ENCODE results near the gene ZNF182. TPM values are rescaled to one million over a fixed set of nuclear protein-coding genes. Genes with fewer than 3 reads are reported as not detected.
"Not testable (repeated sequence)": the region's sequence is repeated elsewhere in the genome, so short reads cannot be mapped to it uniquely, and the experiment has no call there.

Gene ZNF182
- total RNA-seq, 1 donor from 2014 or later = 10.0 TPM

DNA sequence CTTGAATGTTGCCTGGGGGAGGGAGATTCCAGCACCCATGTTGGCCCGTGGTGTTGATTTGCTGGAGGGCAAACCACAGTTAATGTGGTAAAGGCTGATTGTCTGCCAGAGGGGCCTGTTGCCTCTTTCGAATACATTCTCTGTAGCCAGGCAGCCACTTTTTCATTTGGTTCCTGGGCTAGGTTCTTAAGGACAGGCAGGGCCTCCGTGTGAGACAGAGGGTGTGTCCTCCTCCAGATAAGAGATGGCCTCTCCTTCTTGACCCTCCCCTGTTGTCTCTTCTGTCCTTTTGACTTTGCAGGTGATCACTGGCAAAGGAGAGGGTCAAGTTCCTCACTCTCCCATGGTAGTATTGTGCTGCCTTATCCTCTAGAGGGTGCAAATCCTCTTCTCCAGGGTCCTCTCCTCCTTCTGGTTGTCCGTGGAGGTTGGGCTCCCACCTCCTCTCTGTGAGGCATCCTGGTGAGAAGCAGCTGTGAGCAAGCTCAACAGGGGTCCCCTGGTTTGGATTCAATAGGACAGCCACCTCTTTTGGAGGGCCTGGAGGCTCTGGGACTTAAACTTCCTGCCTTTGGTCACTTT lies 44.9 kb downstream of the ZNF182 start:
- ATAC-seq (ENCODE audit: low read depth) (peak; percentile 52), DNase-seq (no peak)
- TF ChIP-seq, protein P1, sequence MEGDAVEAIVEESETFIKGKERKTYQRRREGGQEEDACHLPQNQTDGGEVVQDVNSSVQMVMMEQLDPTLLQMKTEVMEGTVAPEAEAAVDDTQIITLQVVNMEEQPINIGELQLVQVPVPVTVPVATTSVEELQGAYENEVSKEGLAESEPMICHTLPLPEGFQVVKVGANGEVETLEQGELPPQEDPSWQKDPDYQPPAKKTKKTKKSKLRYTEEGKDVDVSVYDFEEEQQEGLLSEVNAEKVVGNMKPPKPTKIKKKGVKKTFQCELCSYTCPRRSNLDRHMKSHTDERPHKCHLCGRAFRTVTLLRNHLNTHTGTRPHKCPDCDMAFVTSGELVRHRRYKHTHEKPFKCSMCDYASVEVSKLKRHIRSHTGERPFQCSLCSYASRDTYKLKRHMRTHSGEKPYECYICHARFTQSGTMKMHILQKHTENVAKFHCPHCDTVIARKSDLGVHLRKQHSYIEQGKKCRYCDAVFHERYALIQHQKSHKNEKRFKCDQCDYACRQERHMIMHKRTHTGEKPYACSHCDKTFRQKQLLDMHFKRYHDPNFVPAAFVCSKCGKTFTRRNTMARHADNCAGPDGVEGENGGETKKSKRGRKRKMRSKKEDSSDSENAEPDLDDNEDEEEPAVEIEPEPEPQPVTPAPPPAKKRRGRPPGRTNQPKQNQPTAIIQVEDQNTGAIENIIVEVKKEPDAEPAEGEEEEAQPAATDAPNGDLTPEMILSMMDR (IDR thresholded peaks at IDR 0.05) = no peak
- Mint-ChIP-seq H3K4me3 (no peak overlapping the region), H3K4me1 (peaks cover 18% of the 10 kb centered on the region), H3K36me3 (ENCODE audit: low read depth) (no peaks in the 10 kb centered on the region), H3K27ac (no peak overlapping the region), H3K27me3 (no peaks in the 10 kb centered on the region), H3K9me3 (no peaks in the 10 kb centered on the region)
- intact Hi-C loops (cut with micrococcal nuclease) = no loop called here
- POLR2A ChIA-PET = no interaction called here
- CTCF ChIA-PET = no interaction called here

- H3K9me3 Mint-ChIP-seq; POLR2A ChIA-PET; ATAC-seq (ENCODE audit: low read depth); intact Hi-C loops (cut with micrococcal nuclease); H3K36me3 Mint-ChIP-seq (ENCODE audit: low read depth); H3K27ac Mint-ChIP-seq; H3K4me3 Mint-ChIP-seq; CTCF ChIA-PET; H3K27me3 Mint-ChIP-seq; DNase-seq: not testable (repeated sequence)
- H3K4me1 Mint-ChIP-seq = peaks cover 18% of the 10 kb centered on the region
Measured at GRCh38 chrX:47958206-47958605, 45.6 kb downstream of the ZNF182 start.

DNA sequence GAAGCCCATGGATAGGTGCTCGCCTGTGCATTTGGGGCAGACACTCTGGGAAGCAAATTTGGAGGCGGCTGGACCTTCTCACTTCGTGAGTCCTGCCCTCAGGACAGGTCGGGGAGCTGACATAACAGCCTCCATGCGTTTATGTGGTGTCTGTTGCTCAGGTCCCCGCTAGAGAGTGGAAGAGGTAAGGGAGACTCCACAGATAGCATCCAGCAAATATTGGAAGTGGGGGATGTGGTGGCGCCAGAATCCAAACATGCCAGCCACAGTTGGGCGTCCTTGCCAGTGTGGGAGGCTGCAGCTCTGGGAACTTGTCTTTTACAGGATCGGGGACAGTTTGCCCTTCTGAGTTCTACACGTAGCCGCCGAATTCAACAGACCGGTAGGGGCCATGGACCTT lies 47.8 kb downstream of the ZNF182 start:
- TF ChIP-seq, protein P1 (IDR thresholded peaks at IDR 0.05) = no peak
- intact Hi-C loops (cut with micrococcal nuclease) = no loop called here
- POLR2A ChIA-PET = no interaction called here

DNA sequence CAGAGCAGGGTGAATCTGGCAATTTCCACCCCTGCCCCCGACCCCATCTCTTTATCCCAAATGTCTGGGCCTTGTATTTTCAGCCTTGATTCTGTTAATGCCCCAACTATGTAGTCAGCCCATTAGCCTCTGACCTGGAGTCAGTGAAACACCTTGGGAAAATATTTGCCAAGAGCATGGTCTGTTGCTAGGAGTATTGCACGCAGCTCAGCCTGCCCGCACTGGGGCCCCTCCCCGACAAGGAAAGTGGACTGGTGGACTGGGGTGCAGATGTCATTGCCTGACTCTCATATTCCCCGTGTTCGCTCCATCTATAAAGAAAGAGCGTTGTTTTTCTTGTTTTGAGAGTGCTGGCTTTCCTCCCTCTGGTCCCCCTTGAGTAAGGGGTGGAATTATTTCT lies 48.5 kb downstream of the ZNF182 start:
- H3K27ac Mint-ChIP-seq; H3K36me3 Mint-ChIP-seq (ENCODE audit: low read depth); H3K9me3 Mint-ChIP-seq; CTCF ChIA-PET; intact Hi-C loops (cut with micrococcal nuclease); POLR2A ChIA-PET; DNase-seq; H3K4me3 Mint-ChIP-seq; H3K4me1 Mint-ChIP-seq; H3K27me3 Mint-ChIP-seq; ATAC-seq (ENCODE audit: low read depth): not testable (repeated sequence)

More for the DNA sequence above, 47.8 kb downstream of the ZNF182 start:
- peaks cover 11% of the 10 kb centered on the region for H3K4me1 Mint-ChIP-seq
- no peaks in the 10 kb centered on the region for H3K36me3 Mint-ChIP-seq (ENCODE audit: low read depth)
- CTCF ChIA-PET = no interaction called here
- H3K9me3 Mint-ChIP-seq = peaks cover 2% of the 10 kb centered on the region
- no peak overlapping the region for H3K27ac Mint-ChIP-seq
- DNase-seq = no peak
- H3K4me3 Mint-ChIP-seq = no peak overlapping the region
- ATAC-seq (ENCODE audit: low read depth) = no peak
- H3K27me3 Mint-ChIP-seq = no peaks in the 10 kb centered on the region

DNA sequence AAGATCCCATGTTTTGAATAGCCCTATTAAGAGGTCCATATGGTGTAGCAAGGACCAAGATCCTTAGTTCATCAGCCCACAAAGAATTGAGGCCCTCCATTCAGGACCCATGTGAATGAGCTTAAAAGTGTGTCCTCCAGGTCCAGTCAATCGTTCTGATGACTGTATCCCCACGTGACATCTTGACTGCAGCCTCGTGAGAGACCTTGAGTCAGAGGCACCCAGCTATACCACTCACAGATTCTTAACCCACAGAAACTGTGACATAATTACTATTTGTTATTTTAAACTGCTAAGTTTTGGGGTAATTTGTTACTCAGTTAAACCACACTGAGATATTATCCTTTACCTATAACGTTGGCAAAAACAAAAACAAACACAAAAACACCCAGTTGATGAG lies 62.4 kb downstream of the ZNF182 start:
- ChIA-PET POLR2A (no interaction called here), CTCF (no interaction called here)
- intact Hi-C loops (cut with micrococcal nuclease) = no loop called here
- TF ChIP-seq, protein P1 (IDR thresholded peaks at IDR 0.05) = no peak
- Mint-ChIP-seq H3K36me3 (ENCODE audit: low read depth) (no peaks in the 10 kb centered on the region), H3K4me1 (peaks cover 4% of the 10 kb centered on the region), H3K27ac (no peak overlapping the region), H3K27me3 (no peaks in the 10 kb centered on the region), H3K9me3 (peaks cover 5% of the 10 kb centered on the region), H3K4me3 (no peak overlapping the region)
- no peak for ATAC-seq (ENCODE audit: low read depth)
- no peak for DNase-seq

DNA sequence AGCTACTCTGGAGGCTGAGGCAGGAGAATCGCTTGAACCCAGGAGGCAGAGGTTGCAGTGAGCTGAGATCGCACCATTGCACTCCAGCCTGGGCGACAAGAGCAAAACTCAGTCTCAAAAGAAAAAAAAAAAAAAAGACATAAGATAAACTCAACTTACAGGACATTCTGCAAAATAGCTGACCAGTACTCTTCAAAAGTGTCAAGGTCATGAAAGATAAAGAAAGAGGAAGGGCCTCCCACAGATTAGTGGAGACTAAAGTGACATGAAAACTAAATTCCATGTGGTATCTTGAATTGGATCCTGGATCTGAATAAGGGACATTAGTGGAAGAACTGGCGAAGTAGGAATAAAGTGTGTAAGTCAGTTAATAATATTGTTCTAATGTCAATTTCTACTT lies 63.3 kb downstream of the ZNF182 start:
- Mint-ChIP-seq H3K27me3 (no peaks in the 10 kb centered on the region), H3K4me3 (no peak overlapping the region), H3K4me1 (peaks cover 8% of the 10 kb centered on the region), H3K27ac (no peak overlapping the region), H3K36me3 (ENCODE audit: low read depth) (no peaks in the 10 kb centered on the region), H3K9me3 (peaks cover 5% of the 10 kb centered on the region)
- ChIA-PET POLR2A (no interaction called here), CTCF (no interaction called here)
- intact Hi-C loops (cut with micrococcal nuclease) = no loop called here
- ATAC-seq (ENCODE audit: low read depth) (no peak), DNase-seq (no peak)
- TF ChIP-seq, protein P1 (IDR thresholded peaks at IDR 0.05) = no peak
